Measurements from ENCODE around the gene ODAM.

ODAM gene

DNA sequence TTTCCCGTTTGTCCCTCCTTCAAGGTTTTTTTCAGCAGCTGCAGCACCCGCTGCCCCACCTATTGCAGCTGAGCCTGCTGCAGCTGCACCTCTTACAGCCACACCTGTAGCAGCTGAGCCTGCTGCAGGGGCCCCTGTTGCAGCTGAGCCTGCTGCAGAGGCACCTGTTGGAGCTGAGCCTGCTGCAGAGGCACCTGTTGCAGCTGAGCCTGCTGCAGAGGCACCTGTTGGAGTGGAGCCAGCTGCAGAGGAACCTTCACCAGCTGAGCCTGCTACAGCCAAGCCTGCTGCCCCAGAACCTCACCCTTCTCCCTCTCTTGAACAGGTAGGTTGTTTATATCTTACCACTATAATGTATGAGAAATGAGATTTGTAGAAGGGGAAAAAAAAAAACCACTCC is 36.9 kb upstream of the ODAM start:
- Histone ChIP-seq H2AFZ (ENCODE audit: low read depth, low read length) (no peak overlapping the region), H3K4me3 (ENCODE audit: low read length) (no peak overlapping the region), H4K20me1 (ENCODE audit: insufficient read depth, low read length) (no peaks in the 10 kb centered on the region), H3K27ac (ENCODE audit: low read length) (no peak overlapping the region), H3K79me2 (ENCODE audit: low read length) (no peaks in the 10 kb centered on the region), H3K9ac (ENCODE audit: low read length) (no peak overlapping the region), H3K9me3 (ENCODE audit: insufficient read depth, low read length) (no peaks in the 10 kb centered on the region), H3K36me3 (replicated peaks; ENCODE audit: low read depth, low read length) (no peaks in the 10 kb centered on the region), H3K4me2 (ENCODE audit: low read length) (no peak overlapping the region), H3K4me1 (ENCODE audit: low read length) (no peaks in the 10 kb centered on the region), H3K27me3 (ENCODE audit: low read depth, low read length) (no peaks in the 10 kb centered on the region)
- no peak for TF ChIP-seq EZH2phosphoT487 (IDR thresholded peaks at IDR 0.05; ENCODE audit: low read depth)
- TF ChIP-seq, protein P1, sequence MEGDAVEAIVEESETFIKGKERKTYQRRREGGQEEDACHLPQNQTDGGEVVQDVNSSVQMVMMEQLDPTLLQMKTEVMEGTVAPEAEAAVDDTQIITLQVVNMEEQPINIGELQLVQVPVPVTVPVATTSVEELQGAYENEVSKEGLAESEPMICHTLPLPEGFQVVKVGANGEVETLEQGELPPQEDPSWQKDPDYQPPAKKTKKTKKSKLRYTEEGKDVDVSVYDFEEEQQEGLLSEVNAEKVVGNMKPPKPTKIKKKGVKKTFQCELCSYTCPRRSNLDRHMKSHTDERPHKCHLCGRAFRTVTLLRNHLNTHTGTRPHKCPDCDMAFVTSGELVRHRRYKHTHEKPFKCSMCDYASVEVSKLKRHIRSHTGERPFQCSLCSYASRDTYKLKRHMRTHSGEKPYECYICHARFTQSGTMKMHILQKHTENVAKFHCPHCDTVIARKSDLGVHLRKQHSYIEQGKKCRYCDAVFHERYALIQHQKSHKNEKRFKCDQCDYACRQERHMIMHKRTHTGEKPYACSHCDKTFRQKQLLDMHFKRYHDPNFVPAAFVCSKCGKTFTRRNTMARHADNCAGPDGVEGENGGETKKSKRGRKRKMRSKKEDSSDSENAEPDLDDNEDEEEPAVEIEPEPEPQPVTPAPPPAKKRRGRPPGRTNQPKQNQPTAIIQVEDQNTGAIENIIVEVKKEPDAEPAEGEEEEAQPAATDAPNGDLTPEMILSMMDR (IDR thresholded peaks at IDR 0.05; ENCODE audit: low read depth, low read length) = no peak

DNA sequence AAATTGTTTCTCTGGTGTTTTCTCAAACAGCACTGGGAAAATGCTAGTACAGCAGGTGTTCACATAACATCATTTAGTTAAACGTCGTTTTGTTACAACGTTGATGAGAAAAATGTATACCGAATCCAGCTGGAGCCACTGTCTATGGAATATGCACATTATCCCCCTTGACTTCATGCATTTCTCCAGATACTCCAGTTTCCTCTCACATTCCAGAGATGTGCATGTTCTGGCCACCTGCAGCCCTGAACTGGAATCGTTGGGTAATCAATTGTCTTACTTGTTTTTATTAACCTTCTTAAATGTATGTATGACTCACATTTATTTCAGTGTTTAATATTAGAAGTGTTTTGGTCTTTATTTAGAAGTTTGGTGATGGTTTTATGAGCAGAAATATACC is 18.4 kb upstream of the ODAM start:
- no peak overlapping the region for H3K9ac ChIP-seq (ENCODE audit: low read length)
- H3K27me3 ChIP-seq (ENCODE audit: low read depth, low read length) = no peaks in the 10 kb centered on the region
- no peak overlapping the region for H3K4me3 ChIP-seq (ENCODE audit: low read length)
- no peak for TF ChIP-seq EZH2phosphoT487 (IDR thresholded peaks at IDR 0.05; ENCODE audit: low read depth)
- TF ChIP-seq, protein P1 (IDR thresholded peaks at IDR 0.05; ENCODE audit: low read depth, low read length) = no peak
- H3K4me1 ChIP-seq (ENCODE audit: low read length) = no peaks in the 10 kb centered on the region
- no peaks in the 10 kb centered on the region for H3K9me3 ChIP-seq (ENCODE audit: insufficient read depth, low read length)
- H3K36me3 ChIP-seq (replicated peaks; ENCODE audit: low read depth, low read length) = no peaks in the 10 kb centered on the region
- H3K4me2 ChIP-seq (ENCODE audit: low read length) = no peak overlapping the region
- no peak overlapping the region for H2AFZ ChIP-seq (ENCODE audit: low read depth, low read length)
- H3K27ac ChIP-seq (ENCODE audit: low read length) = no peak overlapping the region
- no peaks in the 10 kb centered on the region for H4K20me1 ChIP-seq (ENCODE audit: insufficient read depth, low read length)
- no peaks in the 10 kb centered on the region for H3K79me2 ChIP-seq (ENCODE audit: low read length)

DNA sequence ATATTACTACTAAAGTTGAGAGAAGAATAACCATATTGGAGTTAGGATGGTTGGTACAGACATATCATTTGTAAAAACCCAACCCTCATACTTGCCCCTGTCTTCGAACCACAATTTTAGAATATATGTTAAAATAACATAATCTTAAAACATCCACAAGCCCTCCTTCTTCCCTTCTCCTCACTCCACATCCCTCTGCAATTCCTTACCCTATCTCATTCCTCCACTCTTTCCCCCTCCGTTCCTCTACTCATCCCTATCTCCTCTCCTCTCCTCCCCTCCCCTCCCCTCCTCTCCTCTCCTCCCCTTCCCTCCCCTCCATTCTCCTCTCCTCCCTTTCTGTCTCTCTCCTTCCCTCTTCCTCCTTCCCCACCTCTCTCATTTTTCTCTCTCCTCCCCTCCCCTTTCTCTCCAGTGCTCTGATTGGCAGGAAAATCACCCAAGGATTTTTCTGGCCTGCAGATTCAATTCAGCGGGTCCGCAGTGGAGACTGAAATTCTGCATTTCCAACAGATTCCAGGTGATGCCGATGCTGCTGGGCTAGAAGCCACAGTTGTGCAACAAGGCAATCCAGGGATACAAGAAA is 17.4 kb upstream of the ODAM start:
- Histone ChIP-seq H3K79me2 (ENCODE audit: low read length) (no peaks in the 10 kb centered on the region), H3K4me3 (ENCODE audit: low read length) (no peak overlapping the region), H3K4me2 (ENCODE audit: low read length) (no peak overlapping the region), H3K9ac (ENCODE audit: low read length) (no peak overlapping the region), H4K20me1 (ENCODE audit: insufficient read depth, low read length) (no peaks in the 10 kb centered on the region), H2AFZ (ENCODE audit: low read depth, low read length) (no peak overlapping the region), H3K27me3 (ENCODE audit: low read depth, low read length) (no peaks in the 10 kb centered on the region), H3K4me1 (ENCODE audit: low read length) (no peaks in the 10 kb centered on the region), H3K9me3 (ENCODE audit: insufficient read depth, low read length) (no peaks in the 10 kb centered on the region), H3K36me3 (replicated peaks; ENCODE audit: low read depth, low read length) (no peaks in the 10 kb centered on the region), H3K27ac (ENCODE audit: low read length) (no peak overlapping the region)
- TF ChIP-seq, protein P1 (IDR thresholded peaks at IDR 0.05; ENCODE audit: low read depth, low read length) = no peak
- TF ChIP-seq EZH2phosphoT487 (IDR thresholded peaks at IDR 0.05; ENCODE audit: low read depth) = no peak

DNA sequence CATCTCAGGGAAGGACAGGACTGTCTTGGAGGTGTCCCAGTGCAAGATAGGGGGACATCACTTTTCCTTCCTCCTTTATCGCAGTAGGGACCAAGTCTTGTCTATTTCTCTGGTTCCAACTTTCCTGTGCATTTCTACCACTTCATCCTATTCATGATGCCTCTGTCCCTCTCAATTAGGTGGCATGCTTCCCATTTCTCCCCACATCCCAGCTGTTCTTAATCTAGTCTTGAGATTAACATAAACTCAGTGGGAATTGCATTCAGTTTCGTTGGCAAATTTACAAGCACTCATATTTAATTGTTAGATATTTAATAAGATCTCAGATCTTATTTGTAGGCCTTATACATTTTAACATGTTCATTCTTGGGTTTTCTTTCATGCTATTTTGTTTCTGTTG is 15.7 kb upstream of the ODAM start:
- Histone ChIP-seq H3K27ac (ENCODE audit: low read length) (no peak overlapping the region), H3K79me2 (ENCODE audit: low read length) (no peaks in the 10 kb centered on the region), H2AFZ (ENCODE audit: low read depth, low read length) (no peak overlapping the region), H3K4me2 (ENCODE audit: low read length) (no peak overlapping the region), H3K36me3 (replicated peaks; ENCODE audit: low read depth, low read length) (no peaks in the 10 kb centered on the region), H3K9me3 (ENCODE audit: insufficient read depth, low read length) (no peaks in the 10 kb centered on the region), H3K9ac (ENCODE audit: low read length) (no peak overlapping the region), H4K20me1 (ENCODE audit: insufficient read depth, low read length) (no peaks in the 10 kb centered on the region), H3K4me3 (ENCODE audit: low read length) (no peak overlapping the region), H3K4me1 (ENCODE audit: low read length) (peaks cover 3% of the 10 kb centered on the region; the same call in 1 of the 2 replicates), H3K27me3 (ENCODE audit: low read depth, low read length) (no peaks in the 10 kb centered on the region)
- TF ChIP-seq, protein P1 (IDR thresholded peaks at IDR 0.05; ENCODE audit: low read depth, low read length) = no peak
- no peak for TF ChIP-seq EZH2phosphoT487 (IDR thresholded peaks at IDR 0.05; ENCODE audit: low read depth)
